GM06990 (cell line): ENCODE data around the gene PCSK1N.
"Not testable (repeated sequence)": the region's sequence is repeated elsewhere in the genome, so short reads cannot be mapped to it uniquely, and the experiment has no call there.

Source experiments
- DNase-seq: peaks from one replicate; pipeline ENCODE4 v3.0.0-alpha.2; 2011; ENCODE audit not compliant: insufficient read length; ENCODE audit errors: extremely low read depth
- H3K27me3 ChIP-seq: replicated peaks from 2 replicates; pipeline ENCODE4 v1.6.0; 2011; ENCODE audit warnings: low read length; ENCODE audit not compliant: control insufficient read depth, insufficient read depth
- H3K36me3 ChIP-seq: 2 replicates; pipeline ENCODE4 v1.5.1; 2011; ENCODE audit warnings: low read length; ENCODE audit not compliant: control insufficient read depth, insufficient read depth
- H3K4me3 ChIP-seq: replicated peaks from 2 replicates; pipeline ENCODE4 v1.5.1; 2011; ENCODE audit warnings: low read depth, mild to moderate bottlenecking, control low read depth, low read length
- TF ChIP-seq, protein P1 (sequence below): IDR thresholded peaks from 2 replicates; pipeline ENCODE4 v1.5.1; 2011; ENCODE audit warnings: low read length, control low read depth, mild to moderate bottlenecking, inconsistent platforms; ENCODE audit not compliant: insufficient read depth, poor library complexity, severe bottlenecking

Gene PCSK1N

DNA sequence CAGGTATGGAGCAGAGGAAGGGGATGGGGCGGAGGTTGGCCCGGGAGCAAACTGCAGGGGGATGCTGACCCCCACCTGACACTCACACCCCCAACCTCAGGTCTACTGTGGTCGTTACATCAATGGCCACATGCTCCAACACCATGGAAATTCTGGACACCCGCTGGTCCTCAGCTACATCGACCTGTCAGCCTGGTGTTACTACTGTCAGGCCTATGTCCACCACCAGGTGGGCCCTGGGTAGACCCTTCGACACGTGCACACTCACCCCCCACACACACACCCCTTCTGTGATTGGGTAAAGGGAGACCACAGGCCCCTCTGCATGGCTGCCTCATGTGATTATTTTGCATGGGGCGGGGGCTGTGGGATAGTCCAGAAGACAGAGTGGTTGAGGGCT lies 11.3 kb downstream of the PCSK1N start:
- Histone ChIP-seq H3K27me3 (no peaks in the 10 kb centered on the region), H3K36me3 (peaks cover 1% of the 10 kb centered on the region; the same call in 1 of the 2 replicates), H3K4me3 (no peak overlapping the region)
- DNase-seq: no peak
- TF ChIP-seq, protein P1, sequence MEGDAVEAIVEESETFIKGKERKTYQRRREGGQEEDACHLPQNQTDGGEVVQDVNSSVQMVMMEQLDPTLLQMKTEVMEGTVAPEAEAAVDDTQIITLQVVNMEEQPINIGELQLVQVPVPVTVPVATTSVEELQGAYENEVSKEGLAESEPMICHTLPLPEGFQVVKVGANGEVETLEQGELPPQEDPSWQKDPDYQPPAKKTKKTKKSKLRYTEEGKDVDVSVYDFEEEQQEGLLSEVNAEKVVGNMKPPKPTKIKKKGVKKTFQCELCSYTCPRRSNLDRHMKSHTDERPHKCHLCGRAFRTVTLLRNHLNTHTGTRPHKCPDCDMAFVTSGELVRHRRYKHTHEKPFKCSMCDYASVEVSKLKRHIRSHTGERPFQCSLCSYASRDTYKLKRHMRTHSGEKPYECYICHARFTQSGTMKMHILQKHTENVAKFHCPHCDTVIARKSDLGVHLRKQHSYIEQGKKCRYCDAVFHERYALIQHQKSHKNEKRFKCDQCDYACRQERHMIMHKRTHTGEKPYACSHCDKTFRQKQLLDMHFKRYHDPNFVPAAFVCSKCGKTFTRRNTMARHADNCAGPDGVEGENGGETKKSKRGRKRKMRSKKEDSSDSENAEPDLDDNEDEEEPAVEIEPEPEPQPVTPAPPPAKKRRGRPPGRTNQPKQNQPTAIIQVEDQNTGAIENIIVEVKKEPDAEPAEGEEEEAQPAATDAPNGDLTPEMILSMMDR: no peak

DNA sequence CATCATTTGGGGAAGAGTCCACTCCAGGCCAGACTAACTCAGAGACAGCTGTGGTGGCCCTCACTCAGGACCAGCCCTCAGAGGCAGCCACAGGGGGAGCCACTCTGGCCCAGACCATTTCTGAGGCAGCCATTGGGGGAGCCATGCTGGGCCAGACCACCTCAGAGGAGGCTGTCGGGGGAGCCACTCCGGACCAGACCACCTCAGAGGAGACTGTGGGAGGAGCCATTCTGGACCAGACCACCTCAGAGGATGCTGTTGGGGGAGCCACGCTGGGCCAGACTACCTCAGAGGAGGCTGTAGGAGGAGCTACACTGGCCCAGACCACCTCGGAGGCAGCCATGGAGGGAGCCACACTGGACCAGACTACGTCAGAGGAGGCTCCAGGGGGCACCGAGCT lies 12.4 kb downstream of the PCSK1N start:
- Histone ChIP-seq H3K36me3 (peaks cover 1% of the 10 kb centered on the region; the same call in 1 of the 2 replicates), H3K4me3 (no peak overlapping the region), H3K27me3 (no peaks in the 10 kb centered on the region)
- TF ChIP-seq, protein P1: no peak
- no peak for DNase-seq

DNA sequence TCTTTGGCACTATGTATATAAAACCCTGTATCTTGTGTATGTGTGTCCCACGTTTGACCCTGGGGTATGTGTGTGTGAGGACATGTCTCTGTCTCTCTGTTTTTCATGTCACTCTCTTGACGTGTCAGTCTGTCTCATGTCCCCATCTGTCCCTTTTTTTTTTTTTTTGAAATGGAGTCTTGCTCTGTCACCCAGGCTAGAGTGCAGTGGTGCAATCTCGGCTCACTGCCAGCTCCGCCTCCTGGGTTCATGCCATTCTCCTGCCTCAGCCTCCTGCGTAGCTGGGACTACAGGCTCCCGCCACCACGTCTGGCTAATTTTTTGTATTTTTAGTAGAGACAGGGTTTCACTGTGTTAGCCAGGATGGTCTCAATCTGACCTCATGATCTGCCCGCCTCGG lies 16.0 kb downstream of the PCSK1N start:
- H3K36me3 ChIP-seq, DNase-seq, H3K27me3 ChIP-seq, H3K4me3 ChIP-seq: not testable (repeated sequence)

DNA sequence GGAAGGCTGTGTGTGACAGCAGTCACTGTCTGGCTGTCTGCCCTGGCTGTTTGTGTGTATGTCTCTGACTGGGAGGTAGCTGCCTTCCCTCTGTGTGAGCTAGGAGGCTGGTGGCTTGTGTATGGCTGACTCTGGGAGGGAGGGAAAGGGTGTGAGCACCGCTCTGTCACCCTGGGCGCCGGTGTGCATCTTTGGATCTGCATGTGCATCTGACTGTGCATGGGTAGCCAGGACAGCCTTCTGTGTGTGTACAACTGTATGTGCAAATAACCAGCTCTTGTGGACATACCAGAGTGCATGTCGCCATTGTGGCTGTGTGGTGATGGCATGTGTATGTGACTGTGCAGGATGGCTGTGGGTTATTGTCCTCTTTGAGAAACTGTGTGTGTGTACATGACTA lies 16.5 kb downstream of the PCSK1N start:
- DNase-seq: no peak
- Histone ChIP-seq H3K36me3 (peaks cover 1% of the 10 kb centered on the region; the same call in 1 of the 2 replicates), H3K4me3 (no peak overlapping the region), H3K27me3 (no peaks in the 10 kb centered on the region)
- TF ChIP-seq, protein P1: no peak

DNA sequence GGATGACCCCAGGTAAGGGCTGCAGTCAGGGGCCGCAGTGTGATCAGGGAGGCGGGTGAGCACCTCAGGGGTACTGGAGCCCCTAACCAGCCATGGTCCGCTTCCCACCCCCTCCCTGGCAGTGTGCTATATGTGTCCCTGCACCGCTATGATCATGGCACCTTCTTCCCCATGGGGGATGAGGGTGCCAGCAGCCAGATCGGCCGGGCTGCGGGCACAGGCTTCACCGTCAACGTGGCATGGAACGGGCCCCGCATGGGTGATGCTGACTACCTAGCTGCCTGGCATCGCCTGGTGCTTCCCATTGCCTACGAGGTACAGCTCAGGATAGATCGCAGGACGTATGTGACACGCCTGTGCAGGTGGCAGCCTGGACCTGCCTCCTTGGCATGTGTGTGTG lies 17.3 kb downstream of the PCSK1N start:
- no peak for DNase-seq
- peaks cover 1% of the 10 kb centered on the region; the same call in 1 of the 2 replicates for H3K36me3 ChIP-seq
- TF ChIP-seq, protein P1: no peak
- H3K27me3 ChIP-seq: no peaks in the 10 kb centered on the region
- H3K4me3 ChIP-seq: no peak overlapping the region

DNA sequence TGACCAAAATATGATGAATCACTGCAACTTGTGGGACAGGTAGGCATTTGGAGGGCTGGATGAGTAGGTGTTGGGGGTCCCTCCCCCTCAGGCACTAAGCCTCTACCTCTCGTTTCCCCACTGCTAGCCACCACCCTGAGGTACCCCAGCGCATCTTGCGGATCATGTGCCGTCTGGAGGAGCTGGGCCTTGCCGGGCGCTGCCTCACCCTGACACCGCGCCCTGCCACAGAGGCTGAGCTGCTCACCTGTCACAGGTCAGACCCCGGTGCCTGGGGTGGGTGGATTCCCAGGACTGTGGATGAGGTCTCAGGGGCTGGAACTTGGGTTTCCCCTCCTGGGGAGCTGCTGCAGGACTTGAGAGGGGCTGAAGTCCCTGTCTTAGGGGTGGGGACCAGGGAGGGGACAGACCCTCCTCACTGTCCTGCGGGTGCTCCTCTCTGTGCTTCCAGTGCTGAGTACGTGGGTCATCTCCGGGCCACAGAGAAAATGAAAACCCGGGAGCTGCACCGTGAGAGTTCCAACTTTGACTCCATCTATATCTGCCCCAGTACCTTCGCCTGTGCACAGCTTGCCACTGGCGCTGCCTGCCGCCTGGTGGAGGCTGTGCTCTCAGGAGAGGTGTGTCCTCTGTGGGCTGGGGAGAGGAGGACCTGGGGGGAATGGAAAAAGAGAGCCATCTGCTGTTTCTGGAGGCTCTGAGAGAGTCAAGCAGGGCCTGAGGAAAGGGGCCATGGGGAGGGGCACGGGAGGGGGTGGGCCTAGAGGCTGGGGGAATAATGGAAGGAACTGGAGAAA lies 19.2 kb downstream of the PCSK1N start:
- TF ChIP-seq, protein P1: no peak
- Histone ChIP-seq H3K36me3 (no peaks in the 10 kb centered on the region; the same call in 1 of the 2 replicates), H3K27me3 (no peaks in the 10 kb centered on the region), H3K4me3 (no peak overlapping the region)
- no peak for DNase-seq
